ENCODE results near the gene DDX31.

GRCh38 chr9:132609184-132609583 is 60.6 kb downstream of the DDX31 start:
- TF ChIP-seq CTCF (IDR thresholded peaks at IDR 0.05) (no peak), POLR2A (IDR thresholded peaks at IDR 0.05) (no peak)
